HG02840 (cell line): ENCODE results near the gene UGGT2.
"Not testable (repeated sequence)": the region's sequence is repeated elsewhere in the genome, so short reads cannot be mapped to it uniquely, and the experiment has no call there.

ENCODE experiments used
- ATAC-seq: cut with Tn5 transposase; IDR thresholded peaks from one replicate; pipeline ENCODE4 v1.9.1; 2021; ENCODE audit warnings: mild to moderate bottlenecking, moderate library complexity, moderate number of reproducible peaks; ENCODE audit not compliant: unreplicated experiment, low FRiP score

UGGT2 gene

GRCh38 chr13:95822303-95822702, 230.9 kb downstream of the UGGT2 start:
- ATAC-seq = no peak

- no peak for ATAC-seq
Measured at GRCh38 chr13:95814495-95814894, 238.7 kb downstream of the UGGT2 start.

- ATAC-seq = no peak
Measured at GRCh38 chr13:95813139-95813538, 240.1 kb downstream of the UGGT2 start.

GRCh38 chr13:95809429-95809828, 243.8 kb downstream of the UGGT2 start:
- no peak for ATAC-seq

- ATAC-seq = no peak
Measured at GRCh38 chr13:95805921-95806320, 247.3 kb downstream of the UGGT2 start.

- no peak for ATAC-seq
Measured at GRCh38 chr13:95801825-95802224, 251.4 kb downstream of the UGGT2 start.

- ATAC-seq = no peak
Measured at GRCh38 chr13:95800436-95800835, 252.8 kb downstream of the UGGT2 start.

- no peak for ATAC-seq
Measured at GRCh38 chr13:95797016-95797415, 256.2 kb downstream of the UGGT2 start.

GRCh38 chr13:95793781-95794180, 259.4 kb downstream of the UGGT2 start:
- no peak for ATAC-seq

- ATAC-seq = no peak
Measured at GRCh38 chr13:95793018-95793555, 260.1 kb downstream of the UGGT2 start.

- no peak for ATAC-seq
Measured at GRCh38 chr13:95791084-95791722, 262.0 kb downstream of the UGGT2 start.

GRCh38 chr13:95789315-95789714, 263.9 kb downstream of the UGGT2 start:
- not testable (repeated sequence) for ATAC-seq

GRCh38 chr13:95788100-95788463, 265.1 kb downstream of the UGGT2 start:
- ATAC-seq = no peak

- no peak for ATAC-seq
Measured at GRCh38 chr13:95787356-95788099, 265.7 kb downstream of the UGGT2 start.

- ATAC-seq = no peak
Measured at GRCh38 chr13:95784900-95785290, 268.3 kb downstream of the UGGT2 start.

GRCh38 chr13:95784161-95784899, 268.9 kb downstream of the UGGT2 start:
- no peak for ATAC-seq

GRCh38 chr13:95783747-95784146, 269.5 kb downstream of the UGGT2 start:
- no peak for ATAC-seq

GRCh38 chr13:95781940-95782339, 271.3 kb downstream of the UGGT2 start:
- ATAC-seq = not testable (repeated sequence)

- no peak for ATAC-seq
Measured at GRCh38 chr13:95781016-95781415, 272.2 kb downstream of the UGGT2 start.

- ATAC-seq = no peak
Measured at GRCh38 chr13:95779522-95779921, 273.7 kb downstream of the UGGT2 start.

- no peak for ATAC-seq
Measured at GRCh38 chr13:95771905-95772304, 281.3 kb downstream of the UGGT2 start.
